ENCODE measurements around the gene SERPINC1.

DNA sequence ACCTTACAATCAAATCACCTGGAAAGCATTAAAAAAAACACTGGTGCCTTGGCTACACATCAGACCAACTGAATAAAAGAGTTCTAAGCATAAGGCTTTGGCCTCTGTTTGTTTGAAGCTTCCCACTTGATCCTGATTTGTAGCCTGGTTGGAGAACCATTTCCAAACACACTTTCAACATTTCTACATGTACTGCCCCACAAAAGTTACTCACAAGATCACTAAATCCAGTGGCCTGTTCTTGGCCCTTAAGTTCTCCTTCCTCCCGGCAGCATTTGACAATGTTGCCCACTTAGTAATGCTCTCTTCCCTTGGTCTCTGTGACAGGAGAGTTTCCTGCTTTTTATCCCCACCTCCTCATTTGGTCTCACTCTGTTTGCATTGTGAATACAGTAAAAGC lies 61.1 kb downstream of the SERPINC1 start:
- TF ChIP-seq, protein P1, sequence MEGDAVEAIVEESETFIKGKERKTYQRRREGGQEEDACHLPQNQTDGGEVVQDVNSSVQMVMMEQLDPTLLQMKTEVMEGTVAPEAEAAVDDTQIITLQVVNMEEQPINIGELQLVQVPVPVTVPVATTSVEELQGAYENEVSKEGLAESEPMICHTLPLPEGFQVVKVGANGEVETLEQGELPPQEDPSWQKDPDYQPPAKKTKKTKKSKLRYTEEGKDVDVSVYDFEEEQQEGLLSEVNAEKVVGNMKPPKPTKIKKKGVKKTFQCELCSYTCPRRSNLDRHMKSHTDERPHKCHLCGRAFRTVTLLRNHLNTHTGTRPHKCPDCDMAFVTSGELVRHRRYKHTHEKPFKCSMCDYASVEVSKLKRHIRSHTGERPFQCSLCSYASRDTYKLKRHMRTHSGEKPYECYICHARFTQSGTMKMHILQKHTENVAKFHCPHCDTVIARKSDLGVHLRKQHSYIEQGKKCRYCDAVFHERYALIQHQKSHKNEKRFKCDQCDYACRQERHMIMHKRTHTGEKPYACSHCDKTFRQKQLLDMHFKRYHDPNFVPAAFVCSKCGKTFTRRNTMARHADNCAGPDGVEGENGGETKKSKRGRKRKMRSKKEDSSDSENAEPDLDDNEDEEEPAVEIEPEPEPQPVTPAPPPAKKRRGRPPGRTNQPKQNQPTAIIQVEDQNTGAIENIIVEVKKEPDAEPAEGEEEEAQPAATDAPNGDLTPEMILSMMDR (IDR thresholded peaks at IDR 0.05) = no peak
- TF ChIP-seq POLR2A (IDR thresholded peaks at IDR 0.05) = no peak
